OCI-LY7 (cell line): ENCODE measurements around the gene MSANTD2. TPM values are rescaled to one million over a fixed set of nuclear protein-coding genes. Genes with fewer than 3 reads are reported as not detected.

Experiments
- BruUV-seq: library from RNA; stranded (reverse); fragments of 400-500 nt; replicated peaks from 2 replicates; lab custom pipeline; 2021; lab: Mats Ljungman, UMichigan
- CTCF ChIA-PET: fragments of 300-600 bp; sonication (Branson Sonifier 250); formaldehyde crosslinking; loops from one replicate; lab custom pipeline; 2022; ENCODE audit warnings: antibody characterized with exemption; ENCODE audit not compliant: unreplicated experiment; lab: Charles Lee
- POLR2A ChIA-PET: fragments of 300-600 bp; sonication (Branson Sonifier 250); formaldehyde crosslinking; loops from one replicate; lab custom pipeline; 2022; ENCODE audit warnings: antibody characterized with exemption; lab: Charles Lee
- DNase-seq: peaks from one replicate; pipeline ENCODE4 v3.0.0-alpha.2; 2015; ENCODE audit warnings: low spot score
- H2AFZ ChIP-seq: fragments of 200-600 bp; sonication (generic), shearing (Covaris generic); 2 replicates; pipeline ENCODE4 v1.6.1; 2014; ENCODE audit warnings: mild to moderate bottlenecking, antibody characterized with exemption, low read length, moderate library complexity
- H3K27ac ChIP-seq: fragments of 200-600 bp; sonication (generic); 2 replicates; pipeline ENCODE4 v1.5.1; 2014; ENCODE audit warnings: mixed run types, low read depth, mild to moderate bottlenecking, moderate library complexity, low read length, inconsistent platforms; ENCODE audit not compliant: poor library complexity, severe bottlenecking
- H3K36me3 ChIP-seq: fragments of 200-600 bp; sonication (generic); 2 replicates; pipeline ENCODE4 v1.6.1; 2014; ENCODE audit warnings: mild to moderate bottlenecking, antibody characterized with exemption, low read length, moderate library complexity, mixed read lengths; ENCODE audit not compliant: insufficient read depth
- H3K4me1 ChIP-seq: fragments of 200-600 bp; sonication (generic); 2 replicates; pipeline ENCODE4 v1.5.1; 2014; ENCODE audit warnings: mild to moderate bottlenecking, low read length; ENCODE audit not compliant: insufficient read depth, poor library complexity, severe bottlenecking
- H3K4me2 ChIP-seq: fragments of 200-600 bp; sonication (generic); 2 replicates; pipeline ENCODE4 v1.6.1; 2014; ENCODE audit warnings: mild to moderate bottlenecking, low read length
- H3K4me3 ChIP-seq: fragments of 200-600 bp; sonication (generic); 2 replicates; pipeline ENCODE4 v1.5.1; 2014; ENCODE audit warnings: mild to moderate bottlenecking, low read depth, low read length; ENCODE audit not compliant: poor library complexity, severe bottlenecking
- H3K79me2 ChIP-seq: fragments of 200-600 bp; sonication (generic); 2 replicates; pipeline ENCODE4 v1.6.1; 2016; ENCODE audit warnings: low read depth, mild to moderate bottlenecking, low read length, moderate library complexity, mixed read lengths; ENCODE audit not compliant: insufficient read depth
- H3K9me2 ChIP-seq: fragments of 200-600 bp; sonication (generic); 2 replicates; pipeline ENCODE4 v1.6.1; 2016; ENCODE audit warnings: mild to moderate bottlenecking, low read length, mixed read lengths; ENCODE audit not compliant: insufficient read depth
- H3K9me3 ChIP-seq: fragments of 200-600 bp; sonication (generic); 2 replicates; pipeline ENCODE4 v1.6.1; 2014; ENCODE audit warnings: mild to moderate bottlenecking, mixed run types, low read length, mixed read lengths
- H4K20me1 ChIP-seq: fragments of 200-600 bp; sonication (generic); 2 replicates; pipeline ENCODE4 v1.6.1; 2014; ENCODE audit warnings: mild to moderate bottlenecking, antibody characterized with exemption, low read length, moderate library complexity, mixed read lengths; ENCODE audit not compliant: insufficient read depth
- EZH2phosphoT487 ChIP-seq: fragments of 200-600 bp; sonication (generic); IDR thresholded peaks from 2 replicates; pipeline ENCODE4 v1.6.1; 2018; ENCODE audit warnings: low read depth, borderline replicate concordance, mild to moderate bottlenecking, mixed run types, antibody characterized with exemption, low read length, moderate library complexity, mixed read lengths
- intact Hi-C: fragments of 100-400 bp; cut with micrococcal nuclease; formaldehyde crosslinking; loops from one replicate; pipeline ENCODE4 v1.10.0; 2022; ENCODE audit not compliant: unreplicated experiment
- total RNA-seq, 2 experiments: library from RNA; depleted of rRNA in 1 of 2; stranded (reverse); fragments of >200 nt in 1 of 2; shearing (Covaris generic) in 1 of 2; gene quantifications; 2 replicates each; pipeline ENCODE4 v1.2.3, GENCODE V29; 2014 to 2022
- TF ChIP-seq, protein P1 (sequence below): fragments of 200-600 bp; sonication (generic); conservative IDR thresholded peaks from 2 replicates; pipeline ENCODE4 v1.5.1; 2014; ENCODE audit warnings: mild to moderate bottlenecking, antibody characterized with exemption, low read length, moderate library complexity, mixed read lengths

MSANTD2 gene
- total RNA-seq, 2 experiments from 2014 or later = 22.1 to 23.4 TPM

DNA sequence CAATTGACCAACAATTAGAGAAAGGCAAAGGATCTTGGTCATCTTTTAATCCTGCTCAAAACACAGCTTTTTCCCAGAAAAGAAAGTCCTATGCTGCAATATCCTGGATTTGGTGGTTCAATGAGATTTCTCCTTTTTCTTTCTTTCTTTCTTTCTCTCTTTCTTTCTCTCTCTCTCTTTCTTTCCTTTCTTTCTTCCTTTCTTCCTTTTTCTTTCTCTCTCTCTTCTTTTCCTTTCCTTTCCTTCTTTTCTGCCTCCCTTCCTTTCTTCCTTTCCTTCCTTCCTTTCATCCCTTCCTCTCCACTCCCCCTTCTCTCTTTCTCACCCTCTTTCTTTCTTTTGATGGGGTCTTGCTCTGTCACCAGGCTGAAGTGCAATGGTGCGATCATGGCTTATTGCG, 31.7 kb upstream of the MSANTD2 start:
- Histone ChIP-seq H4K20me1 (no peaks in the 10 kb centered on the region), H3K36me3 (no peaks in the 10 kb centered on the region), H3K9me3 (no peaks in the 10 kb centered on the region), H3K4me2 (no peak overlapping the region), H2AFZ (no peak overlapping the region), H3K4me3 (no peak overlapping the region), H3K79me2 (no peaks in the 10 kb centered on the region), H3K27ac (no peak overlapping the region), H3K4me1 (peaks cover 24% of the 10 kb centered on the region), H3K9me2 (no peaks in the 10 kb centered on the region)
- BruUV-seq = no TSS peak
- TF ChIP-seq, protein P1, sequence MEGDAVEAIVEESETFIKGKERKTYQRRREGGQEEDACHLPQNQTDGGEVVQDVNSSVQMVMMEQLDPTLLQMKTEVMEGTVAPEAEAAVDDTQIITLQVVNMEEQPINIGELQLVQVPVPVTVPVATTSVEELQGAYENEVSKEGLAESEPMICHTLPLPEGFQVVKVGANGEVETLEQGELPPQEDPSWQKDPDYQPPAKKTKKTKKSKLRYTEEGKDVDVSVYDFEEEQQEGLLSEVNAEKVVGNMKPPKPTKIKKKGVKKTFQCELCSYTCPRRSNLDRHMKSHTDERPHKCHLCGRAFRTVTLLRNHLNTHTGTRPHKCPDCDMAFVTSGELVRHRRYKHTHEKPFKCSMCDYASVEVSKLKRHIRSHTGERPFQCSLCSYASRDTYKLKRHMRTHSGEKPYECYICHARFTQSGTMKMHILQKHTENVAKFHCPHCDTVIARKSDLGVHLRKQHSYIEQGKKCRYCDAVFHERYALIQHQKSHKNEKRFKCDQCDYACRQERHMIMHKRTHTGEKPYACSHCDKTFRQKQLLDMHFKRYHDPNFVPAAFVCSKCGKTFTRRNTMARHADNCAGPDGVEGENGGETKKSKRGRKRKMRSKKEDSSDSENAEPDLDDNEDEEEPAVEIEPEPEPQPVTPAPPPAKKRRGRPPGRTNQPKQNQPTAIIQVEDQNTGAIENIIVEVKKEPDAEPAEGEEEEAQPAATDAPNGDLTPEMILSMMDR = no peak
- no peak for TF ChIP-seq EZH2phosphoT487
- ChIA-PET CTCF (no interaction called here), POLR2A (interaction anchor here (2.2 kb wide), 1 partner anchor 34 kb away, joined by 9 read pairs; no protein-coding TSS in a partner anchor)
- intact Hi-C loops = no loop called here
- DNase-seq = no peak

- no peak overlapping the region for H3K27ac ChIP-seq
- TF ChIP-seq EZH2phosphoT487 = no peak
- TF ChIP-seq, protein P1 = no peak
- no peak for DNase-seq
- intact Hi-C loops = no loop called here
- H3K4me3 ChIP-seq = no peak overlapping the region
- no TSS peak for BruUV-seq
- H3K9me3 ChIP-seq = no peaks in the 10 kb centered on the region
- ChIA-PET CTCF (no interaction called here), POLR2A (interaction anchor here (0.6 kb wide), 1 partner anchor 152 kb away, joined by 3 read pairs; no protein-coding TSS in a partner anchor)
- no peaks in the 10 kb centered on the region for H3K9me2 ChIP-seq
- no peaks in the 10 kb centered on the region for H4K20me1 ChIP-seq
- H2AFZ ChIP-seq = no peak overlapping the region
- H3K36me3 ChIP-seq = no peaks in the 10 kb centered on the region
- H3K4me1 ChIP-seq = peaks cover 15% of the 10 kb centered on the region
- no peak overlapping the region for H3K4me2 ChIP-seq
- no peaks in the 10 kb centered on the region for H3K79me2 ChIP-seq
Measured at GRCh38 chr11:124830749-124831148, 30.5 kb upstream of the MSANTD2 start.

DNA sequence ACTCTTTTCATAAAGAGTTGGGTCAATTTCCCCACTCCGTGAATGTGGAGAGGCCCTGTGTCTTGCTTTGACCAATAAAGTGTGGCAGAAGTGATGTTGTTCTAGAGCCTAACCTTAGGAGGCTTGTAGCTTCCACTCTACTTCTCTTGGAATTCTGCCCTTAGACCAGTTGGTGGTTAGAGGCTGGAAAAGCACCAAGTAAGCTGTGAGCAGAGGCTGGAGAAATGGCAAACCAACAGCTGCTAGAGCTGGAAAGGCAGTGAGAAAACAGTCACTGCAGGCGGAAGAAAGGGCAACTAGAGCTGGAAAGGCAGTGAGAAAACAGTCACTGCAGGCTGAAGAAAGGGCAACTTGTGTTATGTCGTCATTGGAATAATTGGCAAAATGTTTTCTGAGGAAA, 29.8 kb upstream of the MSANTD2 start:
- TF ChIP-seq, protein P1 = no peak
- TF ChIP-seq EZH2phosphoT487 = no peak
- DNase-seq = no peak
- Histone ChIP-seq H4K20me1 (no peaks in the 10 kb centered on the region), H3K79me2 (no peaks in the 10 kb centered on the region), H3K27ac (no peak overlapping the region), H3K4me3 (no peak overlapping the region), H3K9me3 (no peaks in the 10 kb centered on the region), H3K4me1 (peaks cover 7% of the 10 kb centered on the region), H3K36me3 (no peaks in the 10 kb centered on the region), H2AFZ (no peak overlapping the region), H3K4me2 (no peak overlapping the region), H3K9me2 (no peaks in the 10 kb centered on the region)
- BruUV-seq = no TSS peak
- ChIA-PET CTCF (interaction anchor here (0.6 kb wide), 1 partner anchor 382 kb away, joined by 3 read pairs; no protein-coding TSS in a partner anchor), POLR2A (no interaction called here)
- intact Hi-C loops = no loop called here
